ENCODE results near the gene TSTD1.

Gene TSTD1

DNA sequence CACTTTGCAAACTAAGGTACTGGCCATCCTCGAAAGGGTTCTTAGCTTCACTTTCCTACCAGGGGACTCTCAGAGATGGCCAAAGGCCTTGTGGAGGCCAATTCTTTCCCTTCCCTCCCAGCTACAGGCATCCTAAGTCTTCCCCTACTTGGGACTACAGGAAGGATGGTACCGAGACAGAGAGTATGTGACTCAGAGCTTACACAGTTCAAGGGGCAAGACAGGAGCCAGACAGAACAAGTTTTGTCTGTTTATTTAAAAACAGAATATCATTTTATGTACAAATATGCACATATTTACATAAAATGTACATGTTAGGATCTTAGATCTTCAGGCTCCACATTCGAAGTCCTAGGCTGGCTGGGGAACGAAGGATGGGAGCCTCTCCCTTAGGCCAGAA is 32.0 kb upstream of the TSTD1 start:
- H3K36me3 ChIP-seq (ENCODE audit: control insufficient read depth in 1 of 2, insufficient read depth in 2 of 2, low read length in 2 of 2): peaks cover 16 to 20% of the 10 kb centered on the region in 2 experiments
- H3K14ac ChIP-seq (ENCODE audit: low read length): no peak overlapping the region
- H2BK12ac ChIP-seq (ENCODE audit: low read length): no peak overlapping the region
- DNase-seq: no peak
- H3K27ac ChIP-seq (ENCODE audit: low read depth, low read length): peak overlapping the region; percentile 9
- H2BK5ac ChIP-seq (ENCODE audit: low read depth, low read length, poor library complexity): peak overlapping the region; percentile 43
- no peak overlapping the region for H3K9ac ChIP-seq (ENCODE audit: low read length)
- no peaks in the 10 kb centered on the region for H3K79me2 ChIP-seq (ENCODE audit: control insufficient read depth, insufficient read depth, low read length, poor library complexity)
- no peak overlapping the region for H3K18ac ChIP-seq (ENCODE audit: low read length)
- H2AFZ ChIP-seq (ENCODE audit: insufficient read depth, low read length, poor library complexity): no peak overlapping the region
- no peak overlapping the region for H3K4me3 ChIP-seq (ENCODE audit: low read depth, low read length)
- H4K91ac ChIP-seq (ENCODE audit: low read depth, low read length): peak overlapping the region; percentile 68
- no peak overlapping the region for H4K8ac ChIP-seq (ENCODE audit: low read depth, low read length)
- no CpG with 5 or more reads among the region's 4 CpGs for WGBS (ENCODE audit: extremely low coverage, insufficient coverage, insufficient read length)
- H3K9me3 ChIP-seq (ENCODE audit: insufficient read depth, low read depth, low read length): no peaks in the 10 kb centered on the region
- H3K4me1 ChIP-seq (ENCODE audit: control insufficient read depth in 1 of 2, insufficient read depth in 2 of 2, low read length in 2 of 2): peaks cover 12 to 24% of the 10 kb centered on the region in 2 experiments
- no peak overlapping the region for H3K4me2 ChIP-seq (ENCODE audit: low read length)
- no peak overlapping the region for H2AK5ac ChIP-seq (ENCODE audit: low read length)
- no peak overlapping the region for H3K23ac ChIP-seq (ENCODE audit: low read length)
- H3K79me1 ChIP-seq (ENCODE audit: low read length): peaks cover 12% of the 10 kb centered on the region
- no peak overlapping the region for H2BK120ac ChIP-seq (ENCODE audit: insufficient read depth, low read length, poor library complexity)
- no peaks in the 10 kb centered on the region for H3K27me3 ChIP-seq (ENCODE audit: insufficient read depth, low read length)
- H4K12ac ChIP-seq (ENCODE audit: low read depth, low read length): no peak overlapping the region
- H3K4ac ChIP-seq (ENCODE audit: low read depth, low read length): no peak overlapping the region

DNA sequence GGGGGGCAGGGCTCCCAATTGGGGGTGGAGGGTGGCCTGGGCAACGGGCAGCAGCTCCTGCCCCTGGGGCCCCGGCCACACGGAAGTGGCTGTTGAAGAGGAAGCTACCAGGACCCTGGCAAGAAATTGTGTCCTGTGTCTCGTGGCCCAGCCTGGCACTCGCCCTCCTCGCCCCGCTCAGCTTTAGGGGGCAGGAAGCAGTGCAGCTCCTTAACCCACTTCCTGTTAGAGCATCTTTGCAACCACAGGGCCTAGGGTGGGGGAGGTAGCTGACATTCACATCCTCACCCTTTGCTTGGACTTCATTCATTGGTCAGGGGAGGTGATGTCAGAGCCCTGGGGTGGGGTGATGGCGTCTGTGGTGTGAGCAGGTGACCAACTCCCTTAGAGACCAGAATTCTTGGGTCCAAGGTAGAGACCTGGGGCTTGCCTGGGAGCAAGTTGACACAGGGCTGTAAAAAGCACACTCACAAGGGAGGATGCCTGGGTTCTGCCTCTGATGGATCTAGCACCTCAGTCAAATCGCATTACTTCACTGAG is 31.0 kb upstream of the TSTD1 start, which contains the start of gene ARHGAP30:
Gene ARHGAP30 (minus strand): TSS at position 161 of the 540 bp plus-strand sequence. CDS start 267 bp downstream, outside the sequence.
- H3K4ac ChIP-seq (ENCODE audit: low read depth, low read length): no peak within 1 kb of the TSS
- no peaks in the 10 kb centered on the region for H3K27me3 ChIP-seq (ENCODE audit: insufficient read depth, low read length)
- no peak within 1 kb of the TSS for H3K23ac ChIP-seq (ENCODE audit: low read length)
- no CpG with 5 or more reads among the region's 9 CpGs for WGBS (ENCODE audit: extremely low coverage, insufficient coverage, insufficient read length)
- H4K8ac ChIP-seq (ENCODE audit: low read depth, low read length): no peak within 1 kb of the TSS
- H4K91ac ChIP-seq (ENCODE audit: low read depth, low read length): no peak within 1 kb of the TSS
- H2AFZ ChIP-seq (ENCODE audit: insufficient read depth, low read length, poor library complexity): no peak within 1 kb of the TSS
- peak within 1 kb of the TSS; percentile 28 for H2AK5ac ChIP-seq (ENCODE audit: low read length)
- peaks cover 11 to 21% of the 10 kb centered on the region in 2 experiments for H3K4me1 ChIP-seq (ENCODE audit: control insufficient read depth in 1 of 2, insufficient read depth in 2 of 2, low read length in 2 of 2)
- H4K12ac ChIP-seq (ENCODE audit: low read depth, low read length): no peak within 1 kb of the TSS
- H3K79me1 ChIP-seq (ENCODE audit: low read length): peaks cover 11% of the 10 kb centered on the region
- H3K36me3 ChIP-seq (ENCODE audit: control insufficient read depth in 1 of 2, insufficient read depth in 2 of 2, low read length in 2 of 2): peaks cover 14 to 18% of the 10 kb centered on the region in 2 experiments
- no peaks in the 10 kb centered on the region for H3K9me3 ChIP-seq (ENCODE audit: insufficient read depth, low read depth, low read length)
- no peak within 1 kb of the TSS for H3K18ac ChIP-seq (ENCODE audit: low read length)
- H3K4me3 ChIP-seq (ENCODE audit: low read depth, low read length): no peak within 1 kb of the TSS
- H2BK12ac ChIP-seq (ENCODE audit: low read length): no peak within 1 kb of the TSS
- H3K14ac ChIP-seq (ENCODE audit: low read length): no peak within 1 kb of the TSS
- no peak within 1 kb of the TSS for H3K9ac ChIP-seq (ENCODE audit: low read length)
- H2BK120ac ChIP-seq (ENCODE audit: insufficient read depth, low read length, poor library complexity): no peak within 1 kb of the TSS
- no peak within 1 kb of the TSS for H3K4me2 ChIP-seq (ENCODE audit: low read length)
- no peak within 1 kb of the TSS for H2BK5ac ChIP-seq (ENCODE audit: low read depth, low read length, poor library complexity)
- no peak within 1 kb of the TSS for H3K27ac ChIP-seq (ENCODE audit: low read depth, low read length)
- DNase-seq: no peak
- H3K79me2 ChIP-seq (ENCODE audit: control insufficient read depth, insufficient read depth, low read length, poor library complexity): no peaks in the 10 kb centered on the region

DNA sequence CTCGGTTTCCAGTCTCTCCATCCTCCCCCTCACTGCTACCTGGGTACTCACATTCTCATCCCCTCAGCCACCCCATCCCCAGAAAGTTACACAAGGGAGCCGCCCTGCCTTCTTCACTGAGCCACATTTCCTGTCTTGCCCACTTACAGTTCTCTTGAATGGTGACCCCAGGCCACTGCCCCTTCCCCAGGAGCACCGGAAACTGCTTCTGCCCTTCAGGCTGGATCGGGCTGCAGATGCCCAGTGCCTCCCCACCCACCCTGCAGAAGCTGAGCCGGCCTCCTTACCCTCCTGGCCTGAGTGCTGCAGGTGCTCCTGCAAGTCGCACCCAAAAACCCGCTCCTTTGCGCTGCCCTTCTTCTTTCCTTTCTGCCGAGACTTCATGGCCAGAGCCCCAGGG is 30.5 kb upstream of the TSTD1 start:
- no peak overlapping the region for H2AK5ac ChIP-seq (ENCODE audit: low read length)
- no CpG with 5 or more reads among the region's 9 CpGs for WGBS (ENCODE audit: extremely low coverage, insufficient coverage, insufficient read length)
- peaks cover 6% of the 10 kb centered on the region for H3K79me1 ChIP-seq (ENCODE audit: low read length)
- no peak for DNase-seq
- peaks cover 11 to 15% of the 10 kb centered on the region in 2 experiments for H3K36me3 ChIP-seq (ENCODE audit: control insufficient read depth in 1 of 2, insufficient read depth in 2 of 2, low read length in 2 of 2)
- H3K18ac ChIP-seq (ENCODE audit: low read length): no peak overlapping the region
- no peak overlapping the region for H3K4me3 ChIP-seq (ENCODE audit: low read depth, low read length)
- H2BK12ac ChIP-seq (ENCODE audit: low read length): no peak overlapping the region
- no peak overlapping the region for H3K27ac ChIP-seq (ENCODE audit: low read depth, low read length)
- H3K9ac ChIP-seq (ENCODE audit: low read length): no peak overlapping the region
- H2BK5ac ChIP-seq (ENCODE audit: low read depth, low read length, poor library complexity): no peak overlapping the region
- H3K9me3 ChIP-seq (ENCODE audit: insufficient read depth, low read depth, low read length): no peaks in the 10 kb centered on the region
- no peak overlapping the region for H2BK120ac ChIP-seq (ENCODE audit: insufficient read depth, low read length, poor library complexity)
- H3K4ac ChIP-seq (ENCODE audit: low read depth, low read length): no peak overlapping the region
- no peak overlapping the region for H4K8ac ChIP-seq (ENCODE audit: low read depth, low read length)
- no peak overlapping the region for H3K4me2 ChIP-seq (ENCODE audit: low read length)
- no peak overlapping the region for H4K91ac ChIP-seq (ENCODE audit: low read depth, low read length)
- H3K79me2 ChIP-seq (ENCODE audit: control insufficient read depth, insufficient read depth, low read length, poor library complexity): no peaks in the 10 kb centered on the region
- H4K12ac ChIP-seq (ENCODE audit: low read depth, low read length): no peak overlapping the region
- H2AFZ ChIP-seq (ENCODE audit: insufficient read depth, low read length, poor library complexity): no peak overlapping the region
- peaks cover 6 to 17% of the 10 kb centered on the region in 2 experiments for H3K4me1 ChIP-seq (ENCODE audit: control insufficient read depth in 1 of 2, insufficient read depth in 2 of 2, low read length in 2 of 2)
- H3K27me3 ChIP-seq (ENCODE audit: insufficient read depth, low read length): no peaks in the 10 kb centered on the region
- no peak overlapping the region for H3K23ac ChIP-seq (ENCODE audit: low read length)
- H3K14ac ChIP-seq (ENCODE audit: low read length): no peak overlapping the region

DNA sequence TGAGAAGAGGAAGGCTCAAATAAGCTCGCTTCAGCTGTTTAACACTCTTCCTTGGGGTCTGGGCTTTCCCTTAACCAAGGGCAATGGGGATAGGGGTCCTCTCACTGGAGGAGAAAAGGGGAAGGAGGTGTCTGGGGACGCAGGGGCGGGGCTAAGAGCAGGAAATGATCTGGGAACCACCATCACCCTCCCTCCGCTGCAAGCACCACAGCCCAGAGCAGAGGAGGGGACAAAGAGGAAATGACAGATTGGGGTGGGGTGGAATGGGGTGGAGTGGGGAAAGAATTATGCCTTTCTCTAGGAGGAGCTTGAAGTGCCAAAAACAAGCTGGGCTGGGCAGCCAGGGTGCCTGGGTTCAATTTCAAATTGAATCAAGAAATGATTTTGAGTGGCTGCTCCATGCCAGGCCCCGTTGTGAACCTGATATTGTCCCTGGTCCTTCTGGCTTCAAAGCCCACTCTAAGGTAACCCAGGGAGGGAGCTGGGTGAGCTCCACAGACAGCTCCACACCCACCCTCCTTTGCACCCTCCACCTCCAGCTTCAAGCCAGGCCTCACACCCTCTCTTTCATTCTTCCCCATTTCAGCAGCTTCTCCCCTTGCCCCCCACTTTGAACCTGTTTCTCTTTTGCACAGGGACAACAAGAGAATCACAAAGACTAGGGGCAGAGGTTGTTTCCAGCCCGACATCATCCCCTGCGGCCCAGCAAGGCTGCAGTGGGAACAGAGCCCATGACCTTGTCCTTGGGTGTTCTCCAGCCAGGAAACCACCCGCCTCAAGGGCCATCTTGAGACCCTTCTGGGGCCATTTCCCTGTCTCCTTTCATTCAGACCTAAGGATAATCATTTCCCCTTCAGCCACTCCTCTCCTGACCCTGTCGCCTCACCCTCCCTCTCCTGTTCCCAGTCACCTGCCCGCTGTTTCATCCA is 29.8 kb upstream of the TSTD1 start:
- Histone ChIP-seq H2BK120ac (ENCODE audit: insufficient read depth, low read length, poor library complexity) (no peak overlapping the region), H3K18ac (ENCODE audit: low read length) (no peak overlapping the region), H4K12ac (ENCODE audit: low read depth, low read length) (no peak overlapping the region), H3K36me3 (ENCODE audit: control insufficient read depth in 1 of 2, insufficient read depth in 2 of 2, low read length in 2 of 2) (peaks cover 11 to 14% of the 10 kb centered on the region in 2 experiments), H2AK5ac (ENCODE audit: low read length) (peak overlapping the region; percentile 28), H3K4me1 (ENCODE audit: control insufficient read depth in 1 of 2, insufficient read depth in 2 of 2, low read length in 2 of 2) (peaks cover 6 to 15% of the 10 kb centered on the region in 2 experiments), H3K27ac (ENCODE audit: low read depth, low read length) (no peak overlapping the region), H3K9me3 (ENCODE audit: insufficient read depth, low read depth, low read length) (no peaks in the 10 kb centered on the region), H3K27me3 (ENCODE audit: insufficient read depth, low read length) (no peaks in the 10 kb centered on the region), H4K8ac (ENCODE audit: low read depth, low read length) (no peak overlapping the region), H3K23ac (ENCODE audit: low read length) (no peak overlapping the region), H2BK5ac (ENCODE audit: low read depth, low read length, poor library complexity) (no peak overlapping the region), H2BK12ac (ENCODE audit: low read length) (no peak overlapping the region), H3K4ac (ENCODE audit: low read depth, low read length) (no peak overlapping the region), H3K9ac (ENCODE audit: low read length) (no peak overlapping the region), H3K79me1 (ENCODE audit: low read length) (peaks cover 6% of the 10 kb centered on the region), H4K91ac (ENCODE audit: low read depth, low read length) (no peak overlapping the region), H3K79me2 (ENCODE audit: control insufficient read depth, insufficient read depth, low read length, poor library complexity) (no peaks in the 10 kb centered on the region), H3K14ac (ENCODE audit: low read length) (no peak overlapping the region), H3K4me2 (ENCODE audit: low read length) (no peak overlapping the region), H3K4me3 (ENCODE audit: low read depth, low read length) (no peak overlapping the region), H2AFZ (ENCODE audit: insufficient read depth, low read length, poor library complexity) (no peak overlapping the region)
- peak in 1 of 2 donors; percentile 22 for DNase-seq
- WGBS (ENCODE audit: extremely low coverage, insufficient coverage, insufficient read length): no CpG with 5 or more reads among the region's 10 CpGs
